Measurements from ENCODE around the gene GPR83.
"Not testable (repeated sequence)": the region's sequence is repeated elsewhere in the genome, so short reads cannot be mapped to it uniquely, and the experiment has no call there.

The GPR83 gene

DNA sequence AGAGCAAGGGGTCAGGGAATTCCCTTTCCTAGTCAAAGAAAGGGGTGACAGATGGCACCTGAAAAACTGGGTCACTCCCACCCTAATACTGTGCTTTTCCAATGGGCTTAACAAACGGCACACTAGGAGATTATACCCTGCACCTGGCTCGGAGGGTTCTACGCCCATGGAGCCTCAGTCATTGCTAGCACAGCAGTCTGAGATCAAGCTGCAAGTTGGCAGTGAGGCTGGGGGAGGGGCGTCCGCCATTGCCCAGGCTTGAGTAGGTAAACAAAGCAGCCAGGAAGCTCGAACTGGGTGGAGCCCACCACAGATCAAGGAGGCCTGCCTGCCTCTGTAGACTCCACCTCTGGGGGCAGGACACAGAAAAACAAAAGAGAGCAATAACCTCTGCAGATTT, 30.6 kb downstream of the GPR83 start:
- DNase-seq: not testable (repeated sequence)

DNA sequence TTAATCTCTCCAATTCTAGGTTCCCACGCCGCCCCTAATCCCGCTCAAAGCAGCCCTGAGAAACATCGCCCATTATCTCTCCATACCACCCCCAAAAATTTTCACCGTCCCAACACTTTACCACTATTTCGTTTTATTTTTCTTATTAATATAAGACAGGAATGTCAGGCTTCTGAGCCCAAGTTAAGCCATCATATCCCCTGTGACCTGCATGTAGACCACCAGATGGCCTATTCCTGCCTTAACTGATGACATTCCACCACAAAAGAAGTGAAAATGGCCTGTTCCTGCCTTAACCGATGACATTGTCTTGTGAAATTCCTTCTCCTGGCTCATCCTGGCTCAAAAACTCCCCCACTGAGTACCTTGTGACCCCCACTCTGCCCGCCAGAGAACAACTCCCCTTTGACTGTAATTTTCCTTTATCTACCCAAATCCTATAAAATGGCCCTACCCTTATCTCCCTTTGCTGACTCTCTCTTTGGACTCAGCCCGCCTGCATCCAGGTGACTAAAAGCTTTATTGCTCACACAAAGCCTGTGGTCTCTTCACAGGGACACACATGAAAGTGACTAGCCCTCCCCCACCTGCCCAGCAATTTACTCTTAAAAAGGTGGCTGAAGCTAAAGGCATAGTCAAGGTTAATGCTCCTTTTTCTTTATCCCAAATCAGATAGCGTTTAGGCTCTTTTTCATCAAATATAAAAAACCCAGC, 50.2 kb downstream of the GPR83 start:
- DNase-seq: not testable (repeated sequence)

DNA sequence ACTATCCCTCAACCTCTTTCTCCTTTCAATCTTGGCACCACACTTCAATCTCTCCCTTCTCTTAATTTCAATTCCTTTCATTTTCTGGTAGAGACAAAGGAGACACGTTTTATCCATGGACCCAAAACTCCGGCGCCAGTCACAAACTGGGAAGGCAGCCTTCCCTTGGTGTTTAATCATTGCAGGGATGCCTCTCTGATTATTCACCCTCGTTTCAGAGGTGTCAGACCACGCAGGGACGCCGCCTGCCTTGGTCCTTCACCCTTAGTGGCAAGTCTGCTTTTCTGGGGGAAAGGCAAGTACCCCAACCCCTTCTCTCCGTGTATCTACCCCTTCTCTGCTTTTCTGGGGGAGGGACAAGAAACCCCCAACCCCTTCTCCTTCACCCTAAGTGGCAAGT, 54.9 kb downstream of the GPR83 start:
- DNase-seq: not testable (repeated sequence)

DNA sequence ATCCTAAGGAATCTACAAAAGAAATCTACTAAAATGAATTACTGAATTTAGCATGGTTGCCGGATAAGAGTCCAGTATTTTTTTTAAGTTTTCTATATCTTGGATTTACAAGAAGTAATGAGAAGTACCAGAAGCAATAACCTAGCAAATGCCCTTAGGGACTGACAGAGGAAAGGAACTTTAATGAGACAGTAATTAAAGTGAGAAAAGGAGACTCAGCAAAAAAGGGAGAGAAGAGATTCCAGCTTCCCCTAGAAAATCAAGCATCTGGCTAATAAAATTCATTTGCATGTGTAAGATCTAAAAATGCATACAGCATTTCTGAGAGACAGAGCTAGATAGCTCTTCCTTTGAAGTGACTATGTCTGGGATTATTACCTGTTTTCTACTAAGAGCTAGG, 57.7 kb downstream of the GPR83 start:
- DNase-seq: no peak

DNA sequence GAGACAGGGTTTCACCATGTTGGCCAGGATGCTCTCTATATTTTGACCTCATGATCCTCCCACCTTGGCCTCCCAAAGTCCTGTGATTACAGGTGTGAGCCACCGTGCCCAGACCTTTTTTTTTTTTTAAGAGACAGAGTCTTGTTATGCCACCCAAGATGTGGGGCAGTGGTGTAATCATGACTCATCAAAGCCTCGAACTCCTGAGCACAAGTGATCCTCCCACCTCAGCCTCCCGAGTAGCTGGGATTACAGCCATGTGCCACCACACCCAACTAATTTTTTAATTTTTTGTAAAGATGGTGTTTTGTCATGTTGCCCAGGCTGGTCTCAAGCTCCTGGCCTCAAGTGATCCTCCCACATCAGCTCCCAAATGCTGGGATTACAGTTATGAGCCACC, 59.0 kb downstream of the GPR83 start:
- DNase-seq: no peak

DNA sequence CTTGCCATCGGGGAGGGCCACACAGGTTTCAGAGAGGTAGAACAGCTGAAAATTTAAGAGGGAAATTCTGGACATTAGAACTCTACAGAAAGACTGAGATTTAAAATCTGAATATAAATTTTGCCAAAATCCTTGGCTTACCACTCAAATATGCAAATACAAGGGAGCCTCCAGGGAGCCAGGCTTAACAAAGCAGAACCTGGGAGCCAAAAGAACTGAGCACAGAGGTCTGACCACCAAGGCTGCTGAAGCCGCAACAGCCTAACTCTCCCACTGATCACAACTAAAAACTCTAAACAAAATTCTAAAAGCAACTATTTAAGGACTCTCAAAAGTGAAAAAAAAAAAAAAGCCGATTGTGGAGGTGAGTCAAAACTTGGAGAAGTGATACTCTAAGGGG, 62.6 kb downstream of the GPR83 start:
- no peak for DNase-seq

DNA sequence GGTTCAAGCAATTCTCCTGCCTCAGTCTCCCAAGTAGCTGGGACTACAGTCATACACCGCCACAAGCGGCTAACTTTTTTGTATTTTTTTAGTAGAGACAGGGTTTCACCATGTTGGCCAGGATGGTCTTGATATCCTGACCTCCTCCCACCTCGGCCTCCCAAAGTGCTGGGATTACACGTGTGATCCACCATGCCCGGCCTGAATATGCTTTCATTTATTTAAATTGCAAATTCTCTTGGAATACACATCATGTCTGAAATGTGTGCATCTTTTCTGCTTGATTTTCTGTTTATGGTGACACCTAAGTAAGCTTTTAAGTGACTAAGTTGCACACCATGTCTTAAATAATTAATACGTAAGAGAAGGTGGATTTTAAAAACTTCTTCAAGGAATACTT, 65.2 kb downstream of the GPR83 start:
- no peak for DNase-seq

DNA sequence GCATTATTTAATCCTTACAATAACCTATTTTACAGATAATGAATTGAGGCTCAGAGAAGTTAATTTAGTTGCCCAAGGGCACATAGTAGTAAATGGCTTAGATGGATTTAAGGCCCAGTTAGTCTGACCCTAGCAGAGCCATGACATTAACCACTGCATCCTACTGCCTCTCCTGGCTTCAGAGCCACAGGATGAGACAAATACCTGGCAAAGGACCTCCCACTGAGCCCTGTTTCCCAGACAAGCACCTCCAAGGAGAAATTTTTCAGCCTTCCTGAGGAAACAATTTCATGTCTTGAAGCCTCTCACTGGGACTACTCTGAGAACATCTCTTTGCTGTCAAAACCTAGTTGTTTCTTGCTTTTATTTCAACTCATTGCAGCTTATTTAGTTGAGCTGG, 68.4 kb downstream of the GPR83 start:
- DNase-seq: no peak

DNA sequence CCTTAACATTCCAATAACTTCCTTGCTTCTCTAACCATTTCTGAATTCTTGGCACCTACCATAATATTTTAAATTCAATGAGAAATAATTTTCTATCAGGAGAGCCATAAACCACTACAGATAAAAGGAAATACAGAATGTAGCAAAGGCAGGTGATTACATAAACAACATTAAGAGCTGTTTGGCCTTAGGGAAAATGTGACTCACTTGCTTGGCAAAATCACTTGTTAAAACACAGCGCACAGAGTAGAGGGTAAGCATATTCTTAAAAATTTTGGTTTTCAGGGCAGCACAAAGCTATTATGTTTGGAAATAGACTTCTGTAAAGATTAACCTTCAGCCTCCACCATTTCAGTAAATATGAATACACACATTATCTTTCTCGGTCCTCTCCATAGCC, 70.4 kb downstream of the GPR83 start:
- no peak for DNase-seq

DNA sequence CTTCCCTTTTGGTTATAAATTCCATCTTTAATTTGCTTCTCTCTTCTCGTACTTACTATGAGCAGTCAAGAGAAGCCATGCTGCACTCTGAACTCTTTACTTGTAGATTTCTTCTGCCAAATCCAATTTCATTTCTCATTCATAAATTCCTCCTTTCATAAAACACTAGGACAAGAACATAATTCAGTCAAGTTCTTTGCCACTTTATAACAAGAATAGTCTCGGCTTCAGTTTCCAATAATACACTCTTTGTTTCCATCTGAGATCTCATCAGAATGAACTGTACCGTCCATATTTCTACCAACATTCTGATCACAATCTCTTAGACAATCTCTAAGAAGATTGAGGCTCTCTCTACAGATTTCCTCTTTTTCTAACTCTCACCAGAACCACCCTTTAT, 71.7 kb downstream of the GPR83 start:
- DNase-seq: no peak

DNA sequence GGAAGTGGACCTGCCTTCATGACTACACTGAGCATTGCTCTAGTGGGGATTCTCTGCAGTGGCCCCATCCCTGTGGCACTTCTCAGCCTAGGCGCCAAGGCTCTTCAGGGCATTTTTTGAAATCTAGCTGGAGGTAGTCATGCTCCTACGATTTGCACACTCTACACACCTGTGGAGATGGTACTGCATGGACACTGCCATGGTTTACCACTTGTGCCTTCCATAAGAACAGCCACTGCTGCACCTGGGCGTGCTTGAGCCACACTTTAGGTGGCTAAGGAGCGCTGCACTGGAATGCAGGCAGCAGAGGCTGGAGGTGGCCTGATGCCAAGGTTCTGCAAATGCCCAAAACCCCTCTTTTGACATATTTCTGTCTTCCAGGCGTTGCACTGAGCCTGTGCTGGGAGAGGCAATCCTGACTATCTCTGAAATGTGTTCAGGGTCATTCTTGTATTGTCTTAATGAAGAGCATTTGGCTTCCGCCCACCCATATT, 72.6 kb downstream of the GPR83 start:
- DNase-seq: no peak

Measured in C1 segment of cervical spinal cord (tissue), 14 donors.